Fibroblast of pulmonary artery (primary cell): ENCODE data around the gene VSIG10L2.

Experiments used
- DNase-seq: peaks from one replicate; pipeline ENCODE4 v3.0.0-alpha.2; 2010; ENCODE audit warnings: low read depth
- H3K4me3 ChIP-seq: replicated peaks from 2 replicates; pipeline ENCODE4 v1.5.1; 2011; ENCODE audit warnings: low read depth, mild to moderate bottlenecking, control low read depth, low read length, moderate library complexity
- CTCF ChIP-seq: IDR thresholded peaks from 2 replicates; pipeline ENCODE4 v1.5.1; 2011; ENCODE audit warnings: mild to moderate bottlenecking, control low read depth, low read length, inconsistent platforms; ENCODE audit errors: missing control alignments

Gene VSIG10L2

GRCh38 chr11:125923633-125924032 is 22.2 kb upstream of the VSIG10L2 start:
- no peak overlapping the region for H3K4me3 ChIP-seq
- no peak for TF ChIP-seq CTCF
- no peak for DNase-seq

DNA sequence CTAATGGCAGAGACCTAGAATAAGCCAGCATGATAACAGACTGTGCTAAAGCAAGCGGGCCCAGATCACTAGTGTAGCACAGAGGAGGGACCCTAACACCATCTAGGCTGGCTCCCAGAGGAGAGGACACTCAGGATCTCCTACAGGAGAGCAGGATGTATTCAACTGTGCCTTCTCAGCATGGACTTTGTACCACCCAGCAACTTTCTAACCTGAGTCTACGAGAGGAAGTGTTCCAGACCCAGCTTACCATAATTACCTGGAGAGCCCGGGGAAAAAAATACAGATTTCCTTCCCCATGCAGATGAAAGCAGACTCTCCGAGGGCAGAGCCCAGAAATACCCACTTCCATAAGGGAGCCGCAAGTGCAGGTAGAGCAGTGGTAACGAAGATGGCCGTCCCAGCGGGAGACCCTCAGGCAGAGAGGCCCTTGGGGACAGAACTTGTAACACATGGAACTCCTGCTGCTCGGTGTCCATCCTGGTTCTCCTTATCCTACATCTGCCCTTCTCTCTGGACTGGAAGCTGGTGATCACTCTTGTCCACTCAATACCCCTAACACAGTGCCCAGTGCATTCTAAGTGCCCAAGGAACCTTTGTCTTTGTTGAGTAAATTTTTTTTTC is 21.3 kb upstream of the VSIG10L2 start:
- TF ChIP-seq CTCF, result no peak
- no peak overlapping the region for H3K4me3 ChIP-seq
- no peak for DNase-seq

DNA sequence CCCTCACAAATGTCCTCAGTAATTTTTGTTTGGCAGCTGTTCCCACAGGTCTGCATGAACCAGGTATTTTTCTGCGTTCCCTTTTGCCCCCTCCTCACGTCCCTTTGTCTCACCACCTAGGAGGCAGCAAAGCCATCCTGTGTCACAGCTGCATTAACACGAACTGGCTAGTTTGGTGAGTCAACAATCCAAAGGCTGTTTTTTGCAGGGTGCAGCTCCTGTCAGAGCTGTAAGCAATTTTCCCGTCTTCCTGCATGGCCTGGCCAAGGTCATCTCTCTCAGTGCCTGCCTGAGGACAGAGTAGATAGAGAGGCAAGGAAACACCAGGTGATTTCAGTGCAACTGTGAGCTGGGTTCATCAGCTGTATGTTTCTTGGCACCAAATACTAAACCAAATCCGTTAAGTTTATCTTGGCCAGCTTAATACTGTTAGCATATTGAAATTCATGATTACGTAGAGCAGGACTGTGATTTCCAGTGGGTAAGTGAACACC is 20.6 kb upstream of the VSIG10L2 start:
- H3K4me3 ChIP-seq, result no peak overlapping the region
- TF ChIP-seq CTCF, result no peak
- DNase-seq, result no peak

GRCh38 chr11:125925804-125926203 is 20.0 kb upstream of the VSIG10L2 start:
- no peak overlapping the region for H3K4me3 ChIP-seq
- TF ChIP-seq CTCF, result no peak
- no peak for DNase-seq

DNA sequence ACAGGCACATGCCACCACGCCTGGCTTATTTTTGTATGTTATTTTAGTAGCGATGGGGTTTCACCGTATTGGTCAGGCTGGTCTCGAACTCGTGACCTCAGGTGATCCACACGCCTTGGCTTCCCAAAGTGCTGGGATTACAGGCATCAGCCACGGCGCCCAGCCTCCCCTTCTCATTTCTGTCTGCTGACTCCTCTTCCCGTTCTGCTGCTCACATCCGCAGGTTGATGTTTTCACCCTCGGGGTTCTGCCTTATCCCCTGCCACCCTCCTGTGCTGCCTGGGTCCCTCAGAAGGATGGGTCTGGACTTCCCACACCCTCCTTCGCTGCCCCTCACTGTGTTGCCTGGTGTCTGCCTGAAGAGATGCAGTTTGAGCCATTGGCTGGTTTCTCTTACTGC is 19.2 kb upstream of the VSIG10L2 start:
- no peak overlapping the region for H3K4me3 ChIP-seq
- no peak for TF ChIP-seq CTCF
- no peak for DNase-seq

DNA sequence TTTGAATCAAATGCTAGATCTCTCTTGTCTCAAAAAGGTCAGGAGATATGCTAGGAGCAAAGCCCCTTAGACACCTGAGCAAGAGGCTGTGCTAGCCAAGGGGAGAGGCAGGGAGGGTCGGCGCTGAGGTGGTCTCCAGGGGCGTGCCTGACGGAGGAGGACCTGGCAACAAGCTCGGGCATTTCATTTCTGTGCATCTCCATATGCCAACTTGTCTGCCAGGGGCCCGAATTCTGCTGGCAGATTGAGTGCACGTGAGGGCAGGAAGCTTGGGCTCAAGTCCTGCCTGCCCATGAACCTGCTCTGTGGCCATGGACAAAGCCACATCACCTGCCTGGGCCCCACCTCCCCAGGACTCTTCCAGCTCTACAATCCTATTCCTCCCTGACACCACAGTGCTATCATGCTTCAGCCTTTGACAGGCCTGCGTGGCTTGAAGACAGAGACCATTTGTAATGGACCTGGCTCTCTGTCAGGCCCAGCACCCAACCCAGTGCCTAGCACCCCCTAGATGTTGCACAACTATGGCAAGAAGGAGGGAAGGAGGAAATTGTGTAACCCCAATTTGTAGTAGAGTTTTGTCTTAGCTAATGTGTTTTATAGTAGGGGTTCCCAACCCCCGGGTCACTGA is 16.3 kb upstream of the VSIG10L2 start:
- DNase-seq, result no peak
- no peak for TF ChIP-seq CTCF
- H3K4me3 ChIP-seq, result no peak overlapping the region

- no peak overlapping the region for H3K4me3 ChIP-seq
- no peak for DNase-seq
- no peak for TF ChIP-seq CTCF
Observed at GRCh38 chr11:125930076-125930450, 15.8 kb upstream of the VSIG10L2 start.
